HuH-7 (cell line): ENCODE measurements around the gene RTCA.
"Not testable (repeated sequence)": the region's sequence is repeated elsewhere in the genome, so short reads cannot be mapped to it uniquely, and the experiment has no call there.

Experiments
- DNase-seq: peaks from one replicate; pipeline ENCODE4 v3.0.0; 2011; ENCODE audit warnings: low spot score

Gene RTCA

GRCh38 chr1:100261686-100262085 lies 4.3 kb upstream of the RTCA start:
- no peak for DNase-seq

- not testable (repeated sequence) for DNase-seq
These were observed 1.9 kb upstream of the RTCA start for GRCh38 chr1:100264081-100264480.

DNA sequence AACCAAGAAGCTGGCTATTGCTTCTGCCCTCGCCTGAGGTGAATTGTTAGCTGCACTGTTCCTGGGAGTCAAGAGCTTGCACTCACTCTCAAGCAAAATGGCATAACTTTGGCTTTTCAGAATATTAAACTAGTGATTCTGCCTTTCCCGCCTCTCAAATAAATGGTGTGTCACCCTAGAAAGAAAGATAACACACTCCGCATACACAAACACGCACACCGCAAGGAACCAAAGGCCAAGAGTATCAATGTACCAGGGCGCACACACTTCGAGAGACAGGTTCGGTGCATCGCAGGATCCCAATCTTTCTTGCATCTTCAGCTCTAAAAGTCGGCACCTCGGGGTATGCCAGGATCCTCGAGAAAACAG lies 470 bp upstream of the RTCA start:
- DNase-seq, result no peak

DNA sequence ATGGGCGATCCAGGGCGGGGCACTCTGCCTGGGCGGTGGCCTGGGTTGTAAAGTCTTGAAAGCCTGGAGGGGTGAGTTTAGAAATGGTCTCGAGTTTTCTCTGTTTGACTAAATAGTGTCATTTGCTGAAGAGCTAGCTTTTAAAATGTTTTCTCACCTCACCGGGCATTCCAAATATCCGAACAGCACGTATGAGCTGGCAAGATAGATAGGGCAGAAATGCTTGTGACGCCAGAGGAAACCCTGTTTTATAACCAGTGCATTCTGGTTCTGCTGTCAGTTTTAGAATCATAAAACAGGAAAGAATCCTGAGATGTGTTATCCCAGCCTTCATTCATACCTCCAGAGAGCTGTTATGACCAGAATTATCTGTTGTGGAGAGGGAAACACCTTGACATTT lies 725 bp downstream of the RTCA start:
- no peak for DNase-seq

GRCh38 chr1:100267284-100267683 lies 1.3 kb downstream of the RTCA start:
- DNase-seq, result no peak

DNA sequence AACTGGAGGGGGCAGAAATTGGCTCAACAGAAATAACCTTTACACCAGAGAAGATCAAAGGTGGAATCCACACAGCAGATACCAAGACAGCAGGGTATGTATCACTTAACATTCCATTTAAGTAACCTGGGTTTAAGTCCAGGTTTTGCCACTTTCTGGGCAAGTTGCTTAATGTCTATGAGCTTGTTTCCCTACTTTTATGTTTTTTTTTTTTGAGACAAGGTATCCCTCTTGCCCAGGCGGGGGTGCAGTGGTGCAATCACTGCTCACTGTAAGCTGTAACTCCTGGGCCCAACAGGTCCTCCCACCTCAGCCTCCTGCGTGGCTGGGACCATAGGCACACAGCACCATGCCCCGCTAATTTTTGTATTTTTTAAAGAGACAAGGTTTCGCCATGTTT lies 2.2 kb downstream of the RTCA start:
- DNase-seq, result no peak

DNA sequence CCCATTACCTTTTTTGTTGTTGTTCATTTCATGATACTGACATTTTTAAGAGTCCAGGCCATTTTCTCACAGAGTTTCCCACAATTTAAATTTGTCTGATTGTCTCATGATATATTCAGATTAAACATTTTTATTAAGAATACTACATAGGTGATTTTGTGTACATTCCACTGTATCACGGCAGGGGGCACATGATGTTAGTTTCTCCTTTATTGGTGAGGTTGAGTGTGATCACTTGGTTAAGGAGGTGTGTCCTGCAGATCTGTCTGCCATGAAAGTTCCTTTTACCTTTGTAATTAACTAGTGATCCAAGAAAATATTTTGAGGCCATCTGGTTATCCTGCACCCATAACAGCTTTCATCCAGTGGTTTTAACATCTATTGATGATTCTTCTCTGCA lies 11.8 kb downstream of the RTCA start:
- DNase-seq, result no peak

DNA sequence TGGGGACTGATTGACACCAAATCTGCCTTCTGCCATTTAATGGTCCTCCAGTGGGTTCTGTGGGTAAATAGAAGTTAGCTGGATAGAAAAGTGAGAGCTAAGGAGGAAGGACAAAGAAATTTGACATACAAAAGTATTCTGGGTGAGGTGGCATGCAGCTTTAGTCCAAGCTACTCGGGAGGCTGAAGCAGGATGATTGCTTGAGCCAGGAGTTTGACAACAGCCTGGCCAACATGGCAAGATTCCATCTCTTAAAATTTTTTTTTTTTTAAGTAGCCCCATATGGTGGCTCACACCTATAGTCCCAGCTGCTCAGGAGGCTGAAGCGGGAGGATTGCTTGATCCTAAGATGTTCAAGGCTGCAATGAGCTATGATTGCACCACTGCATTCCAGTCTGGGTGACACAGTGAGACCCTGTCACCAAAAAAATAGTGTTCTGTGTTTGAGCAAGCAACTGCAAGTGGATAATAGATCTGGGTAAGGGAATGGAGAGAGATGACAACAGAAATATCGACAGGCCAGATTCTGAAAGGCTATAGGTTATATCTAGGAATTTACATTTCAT lies 13.4 kb downstream of the RTCA start:
- no peak for DNase-seq

DNA sequence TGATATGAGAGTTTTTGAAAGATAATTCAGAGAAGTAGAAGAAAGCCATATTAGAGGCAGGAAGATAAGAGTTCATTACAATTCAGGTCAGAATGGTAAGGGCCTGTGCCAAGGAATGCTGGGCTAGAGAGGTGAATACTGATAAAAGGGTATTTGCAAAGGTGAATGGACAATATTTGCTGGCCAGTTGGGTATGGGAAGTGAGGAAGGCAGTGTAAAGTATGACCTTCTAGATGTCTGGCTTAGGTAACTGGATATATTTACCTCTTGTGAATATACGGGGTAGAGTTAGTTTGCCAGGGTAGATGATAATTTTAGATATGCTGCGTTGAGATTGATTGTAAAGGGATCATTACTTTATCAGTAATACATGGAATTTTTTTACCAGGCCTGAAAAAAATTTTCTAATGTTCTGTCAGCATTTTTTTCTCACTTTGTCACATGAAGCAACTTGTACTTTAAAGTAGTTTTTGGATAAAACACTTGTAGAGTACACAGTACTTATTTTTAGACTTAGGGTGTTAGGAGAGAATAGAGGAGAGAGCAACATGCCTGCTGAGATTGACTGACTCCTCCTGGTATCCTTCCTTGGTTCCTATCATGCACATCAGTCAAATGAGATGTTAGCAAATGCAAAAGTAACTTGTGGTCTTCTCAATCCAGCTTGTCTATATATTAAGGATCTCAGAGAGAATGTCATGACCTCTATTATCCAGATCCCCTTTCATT lies 14.1 kb downstream of the RTCA start:
- no peak for DNase-seq

DNA sequence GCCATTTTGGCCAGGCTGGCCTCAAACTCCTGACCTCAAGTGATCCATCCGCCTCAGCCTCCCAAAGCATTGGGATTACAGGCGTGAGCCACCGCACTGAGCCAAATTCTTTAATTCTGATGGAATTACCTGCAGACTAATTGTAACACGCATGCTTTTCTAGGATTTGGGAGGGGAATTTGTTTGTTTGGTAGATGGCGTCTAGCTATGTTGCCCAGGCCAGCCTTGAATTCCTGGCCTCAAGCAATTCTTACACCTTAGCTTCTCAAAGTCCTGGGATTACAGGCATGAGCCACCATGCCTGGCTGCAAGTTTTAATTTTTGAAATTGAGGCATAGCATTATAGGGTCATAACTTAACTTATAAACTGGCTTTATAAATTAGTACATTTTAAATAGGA lies 18.6 kb downstream of the RTCA start:
- DNase-seq, result no peak

- DNase-seq, result no peak
These were observed 21.1 kb downstream of the RTCA start for GRCh38 chr1:100287162-100287561.

GRCh38 chr1:100290291-100290690 lies 24.3 kb downstream of the RTCA start:
- no peak for DNase-seq

DNA sequence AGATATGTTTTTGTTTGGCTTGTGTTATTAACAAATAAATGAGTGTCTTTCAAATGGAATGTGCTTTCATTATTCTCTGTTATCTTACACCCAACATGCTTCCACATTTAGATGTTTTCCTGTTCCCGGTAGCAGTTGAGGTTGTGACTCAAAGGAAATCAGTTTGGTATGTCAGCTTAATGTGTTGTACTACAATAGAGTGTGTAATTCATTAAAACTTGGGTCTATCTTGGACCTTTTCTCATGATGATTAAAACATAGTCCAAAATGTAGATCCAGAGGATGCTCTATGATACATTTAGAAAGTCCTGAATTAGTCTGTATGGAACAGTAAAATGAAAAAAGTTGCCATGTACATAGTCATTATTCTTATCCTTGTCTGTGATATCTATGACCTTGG lies 26.7 kb downstream of the RTCA start:
- no peak for DNase-seq

- no peak for DNase-seq
These were observed 30.1 kb downstream of the RTCA start for GRCh38 chr1:100296140-100296539.

DNA sequence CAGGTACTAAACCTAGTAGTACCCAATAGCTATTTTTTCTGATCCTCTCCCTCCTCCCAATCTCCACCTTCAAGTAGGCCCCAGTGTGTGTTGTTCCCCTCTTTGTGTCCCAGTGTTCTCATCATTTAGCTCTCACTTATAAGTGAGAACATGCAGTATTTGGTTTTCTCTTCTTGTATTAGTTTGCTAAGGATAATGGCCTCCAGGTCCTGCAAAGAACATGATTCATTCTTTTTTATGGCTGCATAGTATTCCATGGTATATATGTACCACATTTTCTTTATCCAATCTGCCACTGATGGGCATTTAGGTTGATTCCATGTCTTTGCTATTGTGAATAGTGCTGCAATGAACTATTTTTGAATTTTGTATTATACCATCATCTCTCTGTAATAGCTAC lies 31.0 kb downstream of the RTCA start:
- not testable (repeated sequence) for DNase-seq

- no peak for DNase-seq
These were observed 32.5 kb downstream of the RTCA start for GRCh38 chr1:100298512-100298911.

- DNase-seq, result no peak
These were observed 33.7 kb downstream of the RTCA start for GRCh38 chr1:100299521-100300222.

GRCh38 chr1:100300691-100301090 lies 34.7 kb downstream of the RTCA start:
- DNase-seq, result no peak

DNA sequence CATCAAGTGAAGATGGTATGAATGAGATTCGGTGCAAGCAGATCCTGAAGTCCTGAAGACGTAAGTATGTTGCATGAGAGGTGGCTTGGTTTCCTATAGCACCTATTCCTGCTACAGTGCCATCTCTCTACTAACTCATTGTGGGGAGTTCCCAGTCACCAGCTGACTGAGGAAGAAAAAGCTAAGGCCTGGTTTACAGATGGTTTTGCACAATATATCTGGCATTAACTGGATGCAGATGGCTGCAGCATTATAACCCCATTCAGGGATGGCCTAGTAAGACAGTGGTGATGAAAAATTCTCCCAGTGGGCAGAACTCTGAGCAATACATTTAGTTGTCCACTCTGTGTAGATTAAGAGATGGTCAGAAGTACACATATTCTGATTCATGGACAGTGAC lies 36.7 kb downstream of the RTCA start:
- DNase-seq, result no peak

DNA sequence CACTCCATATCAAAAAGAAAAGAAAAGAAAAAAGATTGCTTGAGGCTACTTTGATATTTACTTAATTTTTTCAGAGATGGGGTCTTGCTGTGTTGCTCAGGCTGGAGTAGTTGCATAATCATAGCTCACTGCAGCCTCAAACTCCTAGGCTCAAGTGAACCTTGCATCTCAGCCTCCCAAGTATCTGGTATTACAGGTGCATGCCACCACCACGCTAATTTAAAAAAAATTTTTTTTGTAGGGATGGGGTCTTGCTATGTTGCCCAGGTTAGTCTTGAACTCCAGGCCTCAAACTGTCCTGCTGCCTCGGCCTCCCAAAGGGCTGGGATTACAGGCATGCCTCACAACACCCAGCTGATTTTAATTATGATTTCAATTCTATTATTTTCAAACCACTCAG lies 38.2 kb downstream of the RTCA start:
- no peak for DNase-seq

GRCh38 chr1:100304921-100305320 lies 38.9 kb downstream of the RTCA start:
- DNase-seq, result no peak

- DNase-seq, result no peak
These were observed 39.9 kb downstream of the RTCA start for GRCh38 chr1:100305954-100306353.

DNA sequence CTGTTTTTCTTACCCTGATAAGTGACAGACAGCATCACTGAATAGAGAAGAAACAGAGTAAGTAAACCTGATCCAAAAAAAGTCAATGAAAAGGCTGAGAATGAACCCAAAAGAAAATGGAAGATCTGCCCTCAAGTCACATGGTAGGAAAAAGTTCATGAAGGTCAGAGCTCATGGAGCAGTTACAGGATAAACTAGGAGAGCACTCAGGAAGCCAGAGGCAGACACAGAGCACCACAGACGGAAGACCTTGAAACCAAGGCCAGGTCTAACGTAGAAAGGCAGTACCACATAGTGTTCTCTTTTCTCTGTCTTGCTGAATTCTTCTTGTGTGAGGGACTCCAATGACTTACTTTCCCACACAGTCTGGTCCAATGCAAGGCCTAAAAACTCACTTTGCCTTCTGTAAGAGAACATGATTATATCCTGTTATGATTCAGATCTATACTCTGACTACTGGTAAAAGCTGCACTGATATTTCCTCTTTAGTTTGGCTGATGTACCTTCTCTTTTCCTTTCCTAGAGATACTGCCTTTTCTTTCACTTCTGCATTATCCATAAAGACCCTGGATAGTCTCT lies 40.8 kb downstream of the RTCA start:
- no peak for DNase-seq
